ENCODE results near the gene RGS9BP.

RGS9BP gene

DNA sequence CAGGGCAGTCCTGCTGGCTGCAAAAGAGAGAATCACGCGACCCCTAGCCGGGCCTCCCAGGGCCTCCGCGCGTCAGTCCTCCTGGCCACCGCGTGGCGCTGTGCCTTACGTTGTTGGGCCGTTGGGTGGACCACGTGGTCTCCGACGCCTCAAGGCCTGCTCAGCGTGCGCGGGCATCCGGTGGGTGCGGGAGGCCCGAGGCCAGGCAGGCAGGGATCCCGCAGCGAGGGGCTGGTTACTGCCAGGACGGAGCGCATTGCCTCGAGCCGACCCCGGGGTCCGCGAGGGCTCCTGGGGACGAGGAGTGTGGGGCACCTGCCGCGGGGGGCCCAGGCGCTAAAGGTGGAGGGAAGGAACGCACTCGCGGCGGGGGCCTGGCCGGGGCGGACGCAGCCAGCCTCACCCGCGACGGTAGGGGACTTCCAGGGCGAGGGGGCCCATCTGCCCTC, 44.0 kb downstream of the RGS9BP start, which contains the start of gene TDRD12:
TDRD12 (plus strand) TSS at position 157 of the 449 bp plus-strand sequence. CDS start 306 bp downstream, outside the sequence.
- DNase-seq, result no peak
- intact Hi-C loops (cut with DNase I; ENCODE audit: low total_unique reads), result no loop called here
- TF ChIP-seq, protein P1, sequence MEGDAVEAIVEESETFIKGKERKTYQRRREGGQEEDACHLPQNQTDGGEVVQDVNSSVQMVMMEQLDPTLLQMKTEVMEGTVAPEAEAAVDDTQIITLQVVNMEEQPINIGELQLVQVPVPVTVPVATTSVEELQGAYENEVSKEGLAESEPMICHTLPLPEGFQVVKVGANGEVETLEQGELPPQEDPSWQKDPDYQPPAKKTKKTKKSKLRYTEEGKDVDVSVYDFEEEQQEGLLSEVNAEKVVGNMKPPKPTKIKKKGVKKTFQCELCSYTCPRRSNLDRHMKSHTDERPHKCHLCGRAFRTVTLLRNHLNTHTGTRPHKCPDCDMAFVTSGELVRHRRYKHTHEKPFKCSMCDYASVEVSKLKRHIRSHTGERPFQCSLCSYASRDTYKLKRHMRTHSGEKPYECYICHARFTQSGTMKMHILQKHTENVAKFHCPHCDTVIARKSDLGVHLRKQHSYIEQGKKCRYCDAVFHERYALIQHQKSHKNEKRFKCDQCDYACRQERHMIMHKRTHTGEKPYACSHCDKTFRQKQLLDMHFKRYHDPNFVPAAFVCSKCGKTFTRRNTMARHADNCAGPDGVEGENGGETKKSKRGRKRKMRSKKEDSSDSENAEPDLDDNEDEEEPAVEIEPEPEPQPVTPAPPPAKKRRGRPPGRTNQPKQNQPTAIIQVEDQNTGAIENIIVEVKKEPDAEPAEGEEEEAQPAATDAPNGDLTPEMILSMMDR (IDR thresholded peaks at IDR 0.05), result no peak
- Histone ChIP-seq H3K27me3 (no peaks in the 10 kb centered on the region), H3K4me3 (no peak within 1 kb of the TSS), H3K9me3 (no peaks in the 10 kb centered on the region), H3K27ac (no peak within 1 kb of the TSS), H3K36me3 (peaks cover 6 to 12% (median 9%) of the 10 kb centered on the region in 3 donors), H3K4me1 (no peaks in the 10 kb centered on the region)

GRCh38 chr19:32720216-32720935, 44.7 kb downstream of the RGS9BP start:
- H3K27ac ChIP-seq, result no peak overlapping the region
- no peaks in the 10 kb centered on the region for H3K4me1 ChIP-seq
- H3K36me3 ChIP-seq, result peaks cover 0 to 5% (median 3%) of the 10 kb centered on the region in 3 donors
- no peak overlapping the region for H3K4me3 ChIP-seq
- TF ChIP-seq, protein P1 (IDR thresholded peaks at IDR 0.05), result no peak
- intact Hi-C loops (cut with DNase I; ENCODE audit: low total_unique reads), result no loop called here
- DNase-seq, result no peak
- no peaks in the 10 kb centered on the region for H3K9me3 ChIP-seq
- H3K27me3 ChIP-seq, result no peaks in the 10 kb centered on the region

DNA sequence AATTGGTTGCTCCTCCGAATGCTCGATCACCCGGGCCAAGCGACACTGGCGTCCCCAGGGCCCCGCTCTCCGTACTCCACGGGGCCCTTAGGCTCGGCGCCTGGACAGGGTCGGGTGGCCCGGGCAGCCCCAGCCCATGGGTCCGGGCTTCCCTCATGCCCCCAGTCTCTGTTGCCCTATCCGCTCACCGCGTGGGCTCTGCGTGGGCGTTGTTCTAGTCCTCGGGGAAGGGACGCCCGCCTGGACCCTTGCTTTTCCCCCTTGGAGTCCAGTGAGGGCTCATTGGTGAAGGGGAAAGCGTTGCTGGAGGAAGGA, 45.2 kb downstream of the RGS9BP start:
- H3K36me3 ChIP-seq, result no peaks in the 10 kb centered on the region
- intact Hi-C loops (cut with DNase I; ENCODE audit: low total_unique reads), result no loop called here
- TF ChIP-seq, protein P1 (IDR thresholded peaks at IDR 0.05), result no peak
- no peak overlapping the region for H3K27ac ChIP-seq
- no peaks in the 10 kb centered on the region for H3K27me3 ChIP-seq
- H3K4me3 ChIP-seq, result no peak overlapping the region
- H3K9me3 ChIP-seq, result no peaks in the 10 kb centered on the region
- no peaks in the 10 kb centered on the region for H3K4me1 ChIP-seq
- no peak for DNase-seq

All from tibial artery (tissue), 4 donors.